ENCODE measurements around the gene F8A2. TPM values are rescaled to one million over a fixed set of nuclear protein-coding genes. Genes with fewer than 3 reads are reported as not detected.
"Not testable (repeated sequence)": the region's sequence is repeated elsewhere in the genome, so short reads cannot be mapped to it uniquely, and the experiment has no call there.

F8A2 gene
- total RNA-seq: not detected in 2 replicates

DNA sequence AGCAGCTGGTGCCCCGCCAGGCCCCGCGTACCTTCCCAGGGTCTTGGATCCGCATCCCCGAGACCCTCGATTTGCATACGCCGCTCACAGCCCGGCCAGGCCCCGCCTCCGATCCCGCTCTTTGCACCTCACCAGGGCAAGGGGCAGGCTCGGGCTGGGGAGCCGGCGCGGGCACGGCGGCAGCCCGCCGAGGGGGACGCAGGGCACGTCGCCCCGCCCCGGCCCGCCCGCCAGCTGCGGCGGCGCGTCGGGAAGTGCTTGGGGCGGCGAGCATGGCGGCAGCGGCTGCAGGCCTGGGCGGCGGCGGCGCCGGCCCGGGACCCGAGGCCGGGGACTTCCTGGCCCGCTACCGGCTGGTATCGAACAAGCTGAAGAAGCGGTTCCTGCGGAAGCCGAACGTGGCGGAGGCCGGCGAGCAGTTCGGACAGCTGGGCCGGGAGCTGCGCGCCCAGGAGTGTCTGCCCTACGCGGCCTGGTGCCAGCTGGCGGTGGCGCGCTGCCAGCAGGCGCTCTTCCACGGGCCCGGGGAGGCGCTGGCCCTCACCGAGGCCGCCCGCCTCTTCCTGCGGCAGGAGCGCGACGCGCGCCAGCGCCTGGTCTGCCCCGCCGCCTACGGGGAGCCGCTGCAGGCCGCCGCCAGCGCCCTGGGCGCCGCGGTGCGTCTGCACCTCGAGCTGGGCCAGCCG lies at the start of gene F8A2:
Gene F8A2, plus strand, starts transcription at position 253 of the 686 bp plus-strand sequence. Its CDS starts 20 bp downstream, at position 273.
- H3K27ac Mint-ChIP-seq; H3K9me3 Mint-ChIP-seq; H3K36me3 Mint-ChIP-seq (ENCODE audit: low read depth); H3K27me3 Mint-ChIP-seq (ENCODE audit: low read depth); DNase-seq (ENCODE audit: low spot score); H3K4me3 Mint-ChIP-seq (ENCODE audit: low read depth); intact Hi-C loops (cut with micrococcal nuclease); H3K4me1 Mint-ChIP-seq (ENCODE audit: low read depth): not testable (repeated sequence)

DNA sequence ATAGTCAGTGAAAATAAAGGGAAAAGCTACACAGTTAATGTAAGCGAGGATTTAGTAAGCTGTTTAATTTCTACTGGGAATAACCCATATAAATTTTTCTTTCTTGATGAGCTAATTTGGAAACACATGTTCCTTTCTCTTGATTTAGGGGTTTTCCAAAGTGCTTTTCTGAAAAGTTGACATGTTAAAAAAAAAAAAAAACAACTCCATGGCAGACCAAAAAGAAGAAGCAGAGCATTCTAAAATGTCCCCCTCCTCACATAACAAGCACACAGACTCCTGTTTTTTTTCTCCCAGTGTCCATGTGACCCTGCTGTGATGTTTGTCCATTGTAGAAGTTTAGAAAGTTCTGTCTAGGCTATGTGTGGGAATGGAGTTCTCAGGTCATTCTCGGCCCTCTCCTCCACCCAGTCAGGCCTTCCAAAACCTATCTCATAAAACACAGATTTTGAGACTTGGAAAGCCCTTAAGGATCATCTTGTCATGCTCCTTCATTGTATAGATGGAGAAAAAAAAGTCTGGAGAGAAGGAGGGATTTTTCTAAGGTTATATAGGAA lies 48.3 kb upstream of the F8A2 start:
- H3K4me1 Mint-ChIP-seq (ENCODE audit: low read depth): peaks cover 1% of the 10 kb centered on the region
- H3K27me3 Mint-ChIP-seq (ENCODE audit: low read depth): peaks cover 9% of the 10 kb centered on the region
- H3K36me3 Mint-ChIP-seq (ENCODE audit: low read depth): no peaks in the 10 kb centered on the region
- H3K27ac Mint-ChIP-seq: no peak overlapping the region
- no peak for DNase-seq (ENCODE audit: low spot score)
- H3K9me3 Mint-ChIP-seq: no peaks in the 10 kb centered on the region
- no peak overlapping the region for H3K4me3 Mint-ChIP-seq (ENCODE audit: low read depth)
- intact Hi-C loops (cut with micrococcal nuclease): no loop called here

DNA sequence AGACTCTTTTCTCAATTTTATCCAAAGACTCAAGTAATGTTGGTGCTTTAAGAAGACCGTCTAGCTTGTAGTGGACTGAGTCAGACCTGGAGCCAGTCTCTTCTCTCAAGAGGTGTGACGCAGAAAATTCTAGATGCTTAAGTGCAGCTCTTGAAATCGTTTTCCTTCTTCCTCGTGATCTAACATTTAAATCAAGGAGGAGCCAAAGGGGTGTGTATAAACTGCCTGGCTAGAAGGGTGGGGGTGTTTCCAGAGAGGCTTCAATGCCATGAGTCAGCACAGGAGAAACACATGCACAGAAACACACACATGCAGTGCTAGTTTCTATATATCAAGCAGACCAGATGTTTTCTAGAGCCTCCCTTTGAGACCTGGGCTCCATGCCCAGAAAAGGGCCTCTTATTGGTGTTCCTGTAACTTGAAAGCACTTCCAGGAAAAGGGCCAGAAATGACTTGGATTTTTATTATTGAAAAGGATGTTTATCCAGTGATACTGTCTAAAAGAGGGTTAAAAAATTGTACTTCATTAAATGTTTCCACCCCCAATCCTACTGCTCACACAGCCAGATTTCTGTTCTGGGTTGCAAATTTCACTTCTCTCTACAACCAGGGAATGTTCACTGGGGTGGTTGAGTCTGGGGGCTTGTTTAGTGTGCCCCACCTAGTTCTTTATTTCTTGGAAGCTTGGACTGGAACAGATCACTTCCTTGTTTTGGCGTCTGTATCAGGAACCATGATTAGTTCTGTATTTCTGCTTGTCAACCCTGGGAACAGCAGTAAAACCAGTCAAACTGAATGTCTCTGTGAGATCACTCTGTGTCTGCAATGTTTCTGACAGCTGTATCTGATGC lies 47.2 kb upstream of the F8A2 start, which contains the start of gene CLIC2:
Gene CLIC2, minus strand, starts transcription at position 129 of the 851 bp plus-strand sequence. CDS start 187 bp downstream, outside the sequence.
- intact Hi-C loops (cut with micrococcal nuclease): no loop called here
- Mint-ChIP-seq H3K36me3 (ENCODE audit: low read depth) (no peaks in the 10 kb centered on the region), H3K4me1 (ENCODE audit: low read depth) (peaks cover 1% of the 10 kb centered on the region), H3K27me3 (ENCODE audit: low read depth) (peaks cover 6% of the 10 kb centered on the region), H3K9me3 (no peaks in the 10 kb centered on the region), H3K4me3 (ENCODE audit: low read depth) (no peak within 1 kb of the TSS), H3K27ac (no peak within 1 kb of the TSS)
- DNase-seq (ENCODE audit: low spot score): no peak

DNA sequence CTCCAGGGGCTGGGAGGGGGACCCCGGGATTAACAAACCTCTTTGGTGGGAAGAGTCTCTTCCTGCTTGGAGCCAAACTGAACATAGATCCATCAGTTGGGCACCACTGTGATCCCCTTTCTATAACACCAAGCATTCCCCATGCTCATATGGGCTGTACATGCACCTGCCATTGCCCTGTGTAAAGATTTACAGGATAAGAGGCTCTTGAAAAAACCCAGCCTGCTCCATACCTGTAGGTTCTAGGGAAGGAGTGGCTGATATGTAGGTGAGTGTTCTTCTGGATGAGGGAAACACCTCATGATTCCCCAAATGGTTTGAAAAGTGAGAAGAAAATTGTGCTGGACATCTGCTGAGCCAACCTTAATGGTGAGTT lies 46.6 kb upstream of the F8A2 start:
- H3K27ac Mint-ChIP-seq; intact Hi-C loops (cut with micrococcal nuclease); H3K9me3 Mint-ChIP-seq; H3K27me3 Mint-ChIP-seq (ENCODE audit: low read depth); H3K4me1 Mint-ChIP-seq (ENCODE audit: low read depth); DNase-seq (ENCODE audit: low spot score); H3K4me3 Mint-ChIP-seq (ENCODE audit: low read depth); H3K36me3 Mint-ChIP-seq (ENCODE audit: low read depth): not testable (repeated sequence)

DNA sequence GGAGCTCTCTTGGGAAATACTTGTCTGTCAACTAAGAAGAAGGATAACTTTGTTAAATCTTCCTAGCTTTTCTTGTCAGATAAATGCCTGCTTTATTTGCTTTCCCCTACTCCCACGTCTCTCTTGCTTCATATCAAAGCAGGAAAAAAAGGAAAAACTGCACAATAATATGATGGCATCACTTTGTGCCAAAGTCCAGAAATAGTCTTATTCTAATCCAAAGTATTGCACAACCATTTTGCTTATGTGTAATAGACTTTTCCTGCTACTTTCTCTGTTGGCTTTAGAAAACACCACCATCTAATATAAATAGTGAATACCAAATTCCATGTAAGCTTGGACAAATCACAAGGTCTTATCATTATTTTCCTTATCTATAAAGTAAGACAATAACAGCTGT lies 36.2 kb upstream of the F8A2 start:
- DNase-seq (ENCODE audit: low spot score); intact Hi-C loops (cut with micrococcal nuclease); H3K27me3 Mint-ChIP-seq (ENCODE audit: low read depth); H3K27ac Mint-ChIP-seq; H3K4me1 Mint-ChIP-seq (ENCODE audit: low read depth); H3K9me3 Mint-ChIP-seq; H3K36me3 Mint-ChIP-seq (ENCODE audit: low read depth); H3K4me3 Mint-ChIP-seq (ENCODE audit: low read depth): not testable (repeated sequence)

DNA sequence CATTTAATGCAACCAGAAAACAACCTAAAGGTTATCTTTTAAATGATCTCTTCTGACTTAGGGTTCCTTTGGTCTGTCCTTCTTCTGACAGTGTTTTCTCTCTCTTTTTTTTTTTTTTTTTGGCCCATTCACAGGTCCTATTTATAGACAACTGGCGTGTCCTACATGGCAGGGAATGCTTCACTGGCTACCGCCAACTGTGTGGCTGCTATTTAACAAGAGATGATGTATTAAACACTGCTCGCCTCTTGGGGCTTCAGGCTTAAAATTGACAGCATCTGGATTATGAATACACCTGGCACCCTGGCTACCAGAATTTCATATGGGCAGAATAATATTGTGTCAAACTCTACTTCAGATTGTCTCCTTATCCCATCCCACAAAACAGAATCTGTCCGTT lies 32.4 kb upstream of the F8A2 start:
- H3K4me3 Mint-ChIP-seq (ENCODE audit: low read depth); H3K27ac Mint-ChIP-seq; H3K4me1 Mint-ChIP-seq (ENCODE audit: low read depth); H3K9me3 Mint-ChIP-seq; H3K36me3 Mint-ChIP-seq (ENCODE audit: low read depth); H3K27me3 Mint-ChIP-seq (ENCODE audit: low read depth); DNase-seq (ENCODE audit: low spot score); intact Hi-C loops (cut with micrococcal nuclease): not testable (repeated sequence)

DNA sequence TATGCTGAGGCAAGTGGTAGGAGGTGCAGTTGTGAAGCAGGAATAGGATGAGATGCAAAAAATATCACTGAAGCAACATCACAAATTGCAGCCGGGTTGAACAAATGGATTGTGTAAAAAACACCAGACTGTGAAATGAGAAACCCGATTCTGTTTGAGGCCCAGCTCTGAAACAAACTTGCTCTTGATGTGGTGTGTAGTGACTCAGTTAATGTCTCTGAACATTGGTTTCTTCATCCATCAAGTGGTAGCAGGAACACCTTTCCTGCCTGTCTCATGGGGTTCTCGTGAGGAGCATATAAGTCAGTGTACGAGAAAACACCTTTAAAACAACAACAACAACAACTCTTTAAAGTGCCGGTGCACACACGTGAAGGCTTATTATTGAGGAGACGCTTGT lies 18.2 kb upstream of the F8A2 start:
- H3K4me1 Mint-ChIP-seq (ENCODE audit: low read depth); DNase-seq (ENCODE audit: low spot score); H3K9me3 Mint-ChIP-seq; H3K27me3 Mint-ChIP-seq (ENCODE audit: low read depth); H3K4me3 Mint-ChIP-seq (ENCODE audit: low read depth); intact Hi-C loops (cut with micrococcal nuclease); H3K36me3 Mint-ChIP-seq (ENCODE audit: low read depth); H3K27ac Mint-ChIP-seq: not testable (repeated sequence)

DNA sequence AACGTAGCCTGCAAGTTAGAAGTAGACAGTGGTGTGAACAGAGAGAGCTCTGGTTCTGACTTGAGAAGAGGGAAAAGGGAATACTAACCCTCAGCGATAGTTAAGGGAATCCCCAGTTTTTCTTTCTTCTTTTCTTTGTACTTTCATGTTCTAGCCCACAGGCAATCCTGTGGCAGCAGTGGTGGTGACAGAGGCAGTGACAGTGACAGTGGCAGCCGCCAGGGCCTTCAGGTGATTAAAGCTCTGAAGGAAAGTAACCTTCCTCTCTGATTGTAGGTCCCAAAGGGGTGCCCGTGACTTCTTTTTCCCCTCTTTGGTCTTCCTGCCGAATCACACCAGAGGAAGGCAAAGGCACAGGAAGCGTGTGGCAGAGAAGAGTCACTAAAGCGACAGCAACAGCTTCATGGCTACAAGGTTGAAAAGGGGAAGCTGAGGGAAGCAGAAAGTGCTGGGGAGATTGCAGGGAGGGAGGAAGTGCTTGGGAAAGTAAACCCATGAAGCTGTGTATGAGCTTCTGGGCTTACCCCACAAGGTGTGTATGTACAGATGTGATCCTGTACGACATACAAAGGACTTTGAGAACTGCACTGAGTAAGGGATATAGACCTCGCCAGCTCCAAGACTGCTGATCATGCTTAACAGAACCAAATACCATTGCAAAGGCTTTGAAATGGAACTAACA lies 8.0 kb upstream of the F8A2 start:
- intact Hi-C loops (cut with micrococcal nuclease); H3K4me3 Mint-ChIP-seq (ENCODE audit: low read depth); H3K27me3 Mint-ChIP-seq (ENCODE audit: low read depth); H3K9me3 Mint-ChIP-seq; H3K4me1 Mint-ChIP-seq (ENCODE audit: low read depth); DNase-seq (ENCODE audit: low spot score); H3K27ac Mint-ChIP-seq; H3K36me3 Mint-ChIP-seq (ENCODE audit: low read depth): not testable (repeated sequence)

DNA sequence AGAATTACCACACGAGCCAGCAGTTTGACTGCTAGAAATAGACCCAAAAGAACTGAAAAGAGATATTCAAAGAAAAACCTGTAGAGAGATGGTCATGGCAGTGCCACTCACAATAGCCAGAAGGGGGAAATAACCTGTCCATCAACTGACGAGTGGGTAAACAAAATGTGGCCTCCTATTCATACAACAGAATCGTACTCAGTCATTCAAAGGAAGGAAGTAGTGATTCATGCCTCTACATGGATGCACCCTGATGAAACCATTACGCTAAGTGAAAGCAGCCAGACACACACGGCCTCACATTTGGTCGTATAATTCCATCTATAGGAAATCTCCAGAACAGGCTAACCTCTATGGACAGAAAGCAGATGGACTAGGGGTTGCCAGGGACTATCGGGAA lies 2.1 kb upstream of the F8A2 start:
- H3K27ac Mint-ChIP-seq; H3K27me3 Mint-ChIP-seq (ENCODE audit: low read depth); DNase-seq (ENCODE audit: low spot score); intact Hi-C loops (cut with micrococcal nuclease); H3K36me3 Mint-ChIP-seq (ENCODE audit: low read depth); H3K4me3 Mint-ChIP-seq (ENCODE audit: low read depth); H3K9me3 Mint-ChIP-seq; H3K4me1 Mint-ChIP-seq (ENCODE audit: low read depth): not testable (repeated sequence)

DNA sequence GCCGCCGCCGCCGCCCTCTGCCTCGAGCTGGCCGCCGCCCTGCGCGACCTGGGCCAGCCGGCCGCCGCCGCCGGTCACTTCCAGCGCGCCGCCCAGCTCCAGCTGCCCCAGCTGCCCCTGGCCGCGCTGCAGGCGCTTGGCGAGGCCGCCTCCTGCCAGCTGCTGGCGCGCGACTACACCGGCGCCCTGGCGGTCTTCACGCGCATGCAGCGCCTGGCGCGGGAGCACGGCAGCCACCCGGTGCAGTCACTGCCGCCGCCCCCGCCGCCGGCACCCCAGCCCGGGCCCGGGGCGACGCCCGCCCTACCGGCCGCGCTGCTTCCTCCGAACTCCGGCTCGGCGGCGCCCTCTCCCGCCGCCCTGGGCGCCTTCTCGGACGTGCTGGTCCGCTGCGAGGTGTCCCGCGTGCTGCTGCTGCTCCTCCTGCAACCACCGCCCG lies 653 bp downstream of the F8A2 start:
- intact Hi-C loops (cut with micrococcal nuclease); H3K36me3 Mint-ChIP-seq (ENCODE audit: low read depth); H3K27ac Mint-ChIP-seq; H3K9me3 Mint-ChIP-seq; H3K4me1 Mint-ChIP-seq (ENCODE audit: low read depth); DNase-seq (ENCODE audit: low spot score); H3K27me3 Mint-ChIP-seq (ENCODE audit: low read depth); H3K4me3 Mint-ChIP-seq (ENCODE audit: low read depth): not testable (repeated sequence)

DNA sequence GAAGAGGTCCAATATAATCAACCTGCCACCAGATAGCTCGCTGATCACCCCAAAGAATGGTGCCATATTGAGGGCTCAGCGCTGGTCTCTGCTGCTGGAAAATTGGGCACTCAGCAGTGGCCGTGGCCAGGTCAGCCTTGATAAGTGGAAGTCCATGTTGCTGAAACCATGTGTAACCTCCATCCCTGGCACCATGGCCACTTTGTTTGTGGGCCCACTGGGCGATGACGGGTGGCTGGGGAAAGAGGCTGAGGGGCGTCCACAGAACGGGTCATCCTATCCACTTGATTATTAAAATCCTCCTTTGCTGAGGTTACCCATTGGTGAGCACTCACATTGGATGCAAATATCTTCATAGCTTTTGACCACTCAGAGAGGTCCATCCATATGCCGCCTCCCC lies 7.7 kb downstream of the F8A2 start:
- H3K27ac Mint-ChIP-seq: no peak overlapping the region
- H3K9me3 Mint-ChIP-seq: peaks cover 15% of the 10 kb centered on the region
- peaks cover 4% of the 10 kb centered on the region for H3K4me1 Mint-ChIP-seq (ENCODE audit: low read depth)
- H3K36me3 Mint-ChIP-seq (ENCODE audit: low read depth): peaks cover 51% of the 10 kb centered on the region
- no peak overlapping the region for H3K4me3 Mint-ChIP-seq (ENCODE audit: low read depth)
- intact Hi-C loops (cut with micrococcal nuclease): no loop called here
- no peak for DNase-seq (ENCODE audit: low spot score)
- H3K27me3 Mint-ChIP-seq (ENCODE audit: low read depth): no peaks in the 10 kb centered on the region

DNA sequence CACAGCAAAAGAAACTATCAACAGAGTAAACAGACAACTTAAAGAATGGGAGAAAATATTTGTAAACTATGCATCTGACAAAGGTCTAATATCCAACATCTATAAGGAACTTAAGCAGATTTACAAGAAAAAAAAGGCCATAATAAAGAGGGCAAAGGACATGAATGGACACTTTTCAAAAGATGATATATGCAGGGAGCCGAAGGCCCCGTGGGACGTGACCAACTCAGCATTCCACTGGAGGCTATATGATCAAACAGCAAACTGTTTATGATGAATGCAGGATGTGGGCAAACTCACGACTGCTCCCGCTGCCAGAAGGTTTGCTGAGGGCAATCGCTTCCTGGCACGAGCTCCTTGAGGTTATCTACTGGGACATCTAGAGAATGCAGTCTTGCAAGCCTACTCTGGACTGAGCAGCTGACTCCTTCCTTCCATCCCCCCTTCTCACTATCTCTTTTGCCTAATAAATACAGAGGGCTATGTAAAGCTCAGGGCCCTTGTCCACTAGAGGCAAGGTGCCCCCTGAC lies 12.9 kb downstream of the F8A2 start:
- DNase-seq (ENCODE audit: low spot score); H3K27me3 Mint-ChIP-seq (ENCODE audit: low read depth); H3K27ac Mint-ChIP-seq; H3K4me1 Mint-ChIP-seq (ENCODE audit: low read depth); H3K4me3 Mint-ChIP-seq (ENCODE audit: low read depth); intact Hi-C loops (cut with micrococcal nuclease): not testable (repeated sequence)
- peaks cover 23% of the 10 kb centered on the region for H3K36me3 Mint-ChIP-seq (ENCODE audit: low read depth)
- H3K9me3 Mint-ChIP-seq: peaks cover 21% of the 10 kb centered on the region

Data from activated T-helper 2 cell treated with anti-CD3 and anti-CD28 coated beads, Interferon-gamma antibody, Interleukin-2, Interleukin-4, amounts not matched to agents 10 μg/mL and 5 μg/mL and 100 μg/mL, durations not matched to agents 14 hours and 24 hours and 36 hours (primary cell).